ENCODE measurements around the gene FAM120B.
"Not testable (repeated sequence)": the region's sequence is repeated elsewhere in the genome, so short reads cannot be mapped to it uniquely, and the experiment has no call there.

The FAM120B gene

GRCh38 chr6:170305805-170306323, 694 bp upstream of the FAM120B start:
- DNase-seq = no peak

- no peak for DNase-seq
Observed at GRCh38 chr6:170307080-170307545, 555 bp downstream of the FAM120B start.

GRCh38 chr6:170308761-170309160, 2.2 kb downstream of the FAM120B start:
- no peak for DNase-seq

DNA sequence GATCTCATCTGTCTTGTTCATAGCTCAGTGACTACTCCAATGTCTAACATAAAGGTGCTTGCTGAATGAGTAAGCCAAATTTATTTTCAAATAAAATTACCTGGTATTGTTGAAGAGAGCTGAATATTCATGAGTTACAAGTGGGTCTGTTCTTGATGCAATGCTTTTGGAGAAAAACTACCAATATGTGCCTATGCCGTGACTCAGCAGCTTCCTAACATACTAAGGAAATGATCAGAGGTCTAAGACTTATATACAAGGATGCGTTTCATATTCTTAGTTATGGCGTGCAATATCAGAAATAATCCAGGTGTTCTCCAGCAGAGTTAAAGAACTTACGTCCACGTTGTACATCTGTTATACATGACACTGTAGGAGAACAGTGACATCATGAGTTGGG, 5.1 kb downstream of the FAM120B start:
- no peak for DNase-seq

GRCh38 chr6:170312876-170313275, 6.3 kb downstream of the FAM120B start:
- no peak for DNase-seq

DNA sequence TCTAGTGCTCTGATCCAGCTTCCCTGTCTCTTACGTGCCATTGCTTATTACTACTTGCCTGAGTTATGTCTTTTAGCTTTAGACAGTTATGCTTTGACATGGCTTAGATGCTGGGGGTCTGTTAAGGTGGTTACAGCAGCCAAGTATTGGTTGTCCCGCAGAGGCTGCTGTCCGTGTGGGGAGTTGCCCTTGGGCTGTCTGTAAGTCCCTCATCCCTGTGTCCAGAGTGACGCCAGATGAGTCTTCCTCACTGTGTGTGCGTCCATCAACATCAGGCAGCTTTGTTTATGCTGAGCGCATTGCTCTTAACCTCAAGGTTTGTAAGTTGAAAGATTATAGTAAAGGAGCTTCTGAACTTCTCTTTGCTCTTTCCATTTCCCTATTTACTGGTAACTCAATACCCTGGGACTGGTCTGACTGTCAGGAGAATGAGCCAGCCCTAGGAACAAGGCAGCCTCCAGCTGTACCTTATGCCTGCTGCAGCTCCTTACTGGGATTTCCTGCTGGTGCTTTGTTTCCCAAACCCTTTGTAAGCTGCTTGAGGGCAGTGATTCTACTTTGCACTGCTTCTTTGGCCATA, 7.2 kb downstream of the FAM120B start:
- no peak for DNase-seq

DNA sequence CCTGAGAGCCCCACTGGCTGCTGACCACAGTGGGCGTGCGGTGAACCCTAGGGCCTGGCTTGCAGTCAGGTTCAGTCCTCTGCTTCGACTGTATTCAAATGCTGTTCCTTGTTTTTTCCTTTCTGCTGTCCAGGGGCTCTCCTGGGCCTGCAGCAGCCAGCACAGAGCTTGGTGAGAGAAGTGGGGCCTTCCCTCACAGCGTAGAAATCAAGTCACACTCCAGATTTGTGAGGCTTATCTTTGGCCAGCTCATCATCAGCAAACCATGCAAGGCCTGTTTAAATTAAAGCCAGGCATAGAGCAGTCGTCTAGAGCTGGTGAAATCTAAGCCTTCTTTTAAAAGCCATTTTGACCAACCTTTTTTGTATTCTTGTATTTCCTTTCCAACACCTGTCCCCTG, 8.4 kb downstream of the FAM120B start:
- no peak for DNase-seq

GRCh38 chr6:170316071-170316470, 9.5 kb downstream of the FAM120B start:
- DNase-seq = no peak

DNA sequence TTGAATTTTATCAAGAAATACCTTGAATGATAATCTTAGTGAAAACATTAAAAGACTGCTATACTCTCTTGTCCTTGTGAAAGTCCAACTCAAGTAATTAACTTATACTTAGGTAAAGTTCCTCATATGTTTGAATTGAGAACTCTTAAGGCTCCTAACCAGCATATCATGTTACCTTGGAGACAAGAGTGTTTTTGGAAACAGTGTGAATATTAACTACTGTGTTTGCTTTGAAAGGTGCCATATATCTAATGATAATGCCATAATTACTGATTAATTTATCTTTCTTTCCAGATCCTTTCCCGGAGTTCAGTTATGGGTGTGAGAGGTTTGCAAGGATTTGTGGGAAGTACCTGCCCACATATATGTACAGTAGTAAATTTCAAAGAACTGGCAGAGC, 10.5 kb downstream of the FAM120B start:
- DNase-seq = no peak

GRCh38 chr6:170317718-170318117, 11.2 kb downstream of the FAM120B start:
- DNase-seq = no peak

DNA sequence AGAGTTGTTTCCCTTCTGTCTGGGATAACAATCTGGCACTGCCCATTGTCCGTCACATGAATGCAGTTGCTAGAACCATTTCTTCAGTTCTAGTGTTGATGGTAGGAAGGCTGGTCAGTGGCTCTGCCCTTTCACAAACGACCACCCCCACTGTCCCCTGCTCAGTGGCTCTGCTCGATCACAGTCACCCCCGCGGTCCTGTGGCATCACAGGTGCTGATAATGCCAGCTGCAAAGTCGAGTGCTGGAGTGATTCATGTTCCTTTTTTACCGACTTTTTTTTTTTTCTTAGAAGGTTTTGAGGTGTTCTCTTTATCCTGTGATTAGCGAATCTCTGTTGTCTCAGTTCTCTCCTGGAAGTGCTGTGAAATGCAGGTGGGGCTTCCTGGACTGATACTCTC, 22.8 kb downstream of the FAM120B start:
- no peak for DNase-seq

DNA sequence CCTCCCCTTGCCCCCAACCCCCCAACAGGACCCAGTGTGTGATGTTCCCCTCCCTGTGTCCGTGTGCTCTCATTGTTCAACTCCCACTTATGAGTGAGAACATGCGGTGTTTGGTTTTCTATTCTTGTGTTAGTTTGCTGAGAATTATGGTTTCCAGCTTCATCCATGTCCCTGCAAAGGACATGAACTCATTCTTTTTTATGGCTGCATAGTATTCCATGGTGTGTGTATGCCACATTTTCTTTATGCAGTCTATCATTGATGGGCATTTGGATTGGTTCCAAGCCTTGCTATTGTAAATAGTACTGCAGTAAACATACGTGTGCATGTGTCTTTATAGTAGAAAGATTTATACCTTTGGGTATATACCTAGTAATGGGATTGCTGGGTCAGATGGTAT, 28.6 kb downstream of the FAM120B start:
- DNase-seq = not testable (repeated sequence)

DNA sequence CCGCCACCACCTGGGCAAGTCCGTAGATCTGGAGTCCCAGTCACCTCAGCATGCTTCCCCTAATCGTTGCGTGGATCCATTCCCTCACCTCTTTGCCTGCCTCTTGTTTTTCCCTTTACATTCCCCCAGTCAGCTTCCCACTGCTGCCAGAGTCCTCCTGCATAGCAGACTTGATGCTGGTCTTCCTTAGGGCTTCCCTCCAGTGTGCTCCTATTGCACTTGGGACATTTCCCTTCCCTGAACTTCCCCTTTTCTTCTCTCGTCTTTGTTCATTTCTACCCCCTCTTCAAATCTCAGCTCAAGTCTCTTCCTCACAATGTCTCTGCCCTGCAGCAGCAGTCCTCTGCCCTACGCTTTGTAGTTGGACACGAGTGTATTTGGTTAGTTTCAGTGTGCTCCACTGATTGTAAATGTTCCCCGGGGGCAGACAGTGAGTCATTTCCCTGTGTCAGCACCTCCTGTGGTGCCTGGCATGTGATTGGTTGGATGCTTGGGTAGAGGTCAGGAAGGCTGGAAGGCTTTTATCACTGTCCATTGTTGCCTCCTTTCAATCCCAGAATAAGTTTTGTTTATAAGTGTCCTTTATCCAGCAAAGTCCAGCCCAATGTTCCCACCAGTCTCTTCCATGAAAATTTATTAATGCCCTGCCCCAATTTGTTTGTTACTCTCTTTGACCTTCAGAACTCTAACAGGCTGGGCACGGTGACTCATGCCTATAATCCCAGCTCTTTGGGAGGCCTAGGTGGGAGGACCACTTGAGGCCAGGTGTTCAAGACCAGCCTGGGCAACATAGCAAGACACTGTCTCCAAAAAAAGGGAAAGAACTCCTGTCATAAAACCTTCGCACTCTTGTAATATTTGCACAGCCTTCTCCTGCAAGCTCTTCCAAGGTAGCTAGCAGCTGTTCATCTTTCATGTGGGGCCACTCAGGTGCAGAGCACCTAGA, 38.3 kb downstream of the FAM120B start:
- no peak for DNase-seq

GRCh38 chr6:170345662-170346061, 39.1 kb downstream of the FAM120B start:
- no peak for DNase-seq

DNA sequence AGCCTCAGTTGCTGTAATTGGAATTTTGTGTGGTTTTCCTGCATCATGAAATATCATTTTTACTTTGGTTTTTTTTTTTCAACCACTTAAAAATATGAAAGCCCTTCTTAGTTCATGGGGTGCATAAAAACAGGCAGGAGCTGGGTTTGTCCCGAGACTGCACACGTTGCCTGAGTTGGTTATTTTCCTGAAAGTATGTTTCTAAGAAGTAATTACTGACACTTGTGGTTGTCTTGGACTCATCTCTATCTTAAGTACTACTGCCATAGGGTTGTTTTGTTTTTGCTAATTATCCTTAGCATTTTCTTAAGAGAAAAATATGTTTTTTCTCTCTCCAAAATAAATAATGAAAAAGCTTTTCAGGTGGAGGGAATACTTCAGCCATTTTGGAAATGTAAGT, 40.1 kb downstream of the FAM120B start:
- no peak for DNase-seq

GRCh38 chr6:170347091-170347490, 40.5 kb downstream of the FAM120B start:
- no peak for DNase-seq

GRCh38 chr6:170347975-170348374, 41.4 kb downstream of the FAM120B start:
- no peak for DNase-seq

GRCh38 chr6:170351456-170351855, 44.9 kb downstream of the FAM120B start:
- not testable (repeated sequence) for DNase-seq

GRCh38 chr6:170355190-170355589, 48.6 kb downstream of the FAM120B start:
- not testable (repeated sequence) for DNase-seq

GRCh38 chr6:170355661-170356060, 49.1 kb downstream of the FAM120B start:
- DNase-seq = no peak

- no peak for DNase-seq
Observed at GRCh38 chr6:170357812-170358211, 51.3 kb downstream of the FAM120B start.

DNA sequence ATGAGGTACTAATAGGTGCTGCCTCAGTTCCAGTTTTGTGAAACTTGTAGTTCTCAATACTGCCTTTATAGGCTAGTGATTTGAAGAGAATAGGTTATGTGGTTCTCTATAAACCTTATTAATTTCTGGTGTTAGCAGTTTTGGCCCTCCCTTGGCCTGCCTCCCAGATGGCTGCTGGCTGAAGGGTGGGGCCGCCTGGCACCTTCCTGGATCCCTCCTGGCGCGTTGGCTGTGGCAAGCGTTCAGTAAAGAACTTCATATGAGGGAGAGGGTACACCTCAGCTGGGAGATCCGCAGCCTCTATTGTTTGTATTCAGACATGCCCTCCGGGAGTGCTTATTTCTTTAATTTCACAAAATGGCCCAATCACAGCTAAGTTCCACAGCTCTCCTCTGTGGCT, 51.9 kb downstream of the FAM120B start:
- DNase-seq = no peak

DNA sequence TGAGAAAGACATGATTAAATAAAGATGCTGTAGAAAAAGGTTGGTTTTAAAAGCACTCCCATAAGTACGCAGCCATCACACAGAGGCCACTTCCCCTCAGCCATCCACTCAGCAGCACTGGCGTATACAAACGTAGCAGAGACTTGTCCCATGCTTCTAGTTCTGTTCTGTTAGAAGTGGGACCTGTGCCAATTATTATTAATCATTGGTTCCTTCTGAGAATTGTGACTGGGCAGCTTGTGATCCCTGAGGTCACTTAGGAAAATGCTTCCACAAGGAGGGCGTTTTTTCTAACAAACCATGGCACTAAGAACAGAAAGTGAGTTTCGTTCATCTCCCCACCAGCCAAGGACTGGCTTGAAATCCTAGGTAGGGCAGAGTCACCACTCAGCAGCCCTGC, 53.9 kb downstream of the FAM120B start:
- DNase-seq = no peak

GRCh38 chr6:170361335-170361734, 54.8 kb downstream of the FAM120B start:
- no peak for DNase-seq

All from central memory CD4-positive, alpha-beta T cell (primary cell).